Karpas-422 (cell line): Measurements from ENCODE around the gene CES4A. TPM values are rescaled to one million over a fixed set of nuclear protein-coding genes. Genes with fewer than 3 reads are reported as not detected.

Source experiments
- DNase-seq: peaks from one replicate; pipeline ENCODE4 v3.0.0-alpha.2; 2015
- H2AFZ ChIP-seq: fragments of 200-600 bp; sonication (generic); 2 replicates; pipeline ENCODE4 v1.6.1; 2014; ENCODE audit warnings: antibody characterized with exemption, low read length, mixed read lengths
- H3K27ac ChIP-seq: fragments of 200-600 bp; sonication (generic); 2 replicates; pipeline ENCODE4 v1.5.1; 2014; ENCODE audit warnings: mild to moderate bottlenecking, low read length, moderate library complexity
- H3K27me3 ChIP-seq: fragments of 200-600 bp; sonication (generic); 2 replicates; pipeline ENCODE4 v1.6.1; 2014; ENCODE audit warnings: low read length, mixed read lengths
- H3K36me3 ChIP-seq: fragments of 200-600 bp; sonication (generic); 2 replicates; pipeline ENCODE4 v1.6.1; 2014; ENCODE audit warnings: low read length, mixed read lengths; ENCODE audit not compliant: insufficient read depth
- H3K4me1 ChIP-seq: fragments of 200-600 bp; sonication (generic); 2 replicates; pipeline ENCODE4 v1.6.1; 2014; ENCODE audit warnings: mild to moderate bottlenecking, low read length, mixed read lengths
- H3K4me2 ChIP-seq: fragments of 200-600 bp; sonication (generic); 2 replicates; pipeline ENCODE4 v1.6.1; 2014; ENCODE audit warnings: low read length, low read depth, mild to moderate bottlenecking; ENCODE audit not compliant: poor library complexity, severe bottlenecking
- H3K4me3 ChIP-seq: fragments of 200-600 bp; sonication (generic); 2 replicates; pipeline ENCODE4 v1.5.1; 2014; ENCODE audit warnings: mild to moderate bottlenecking, antibody characterized with exemption, low read length, mixed read lengths
- H3K79me2 ChIP-seq: fragments of 200-600 bp; sonication (generic); 2 replicates; pipeline ENCODE4 v1.6.1; 2014; ENCODE audit warnings: mild to moderate bottlenecking, low read length, mixed read lengths
- H3K9ac ChIP-seq: fragments of 200-600 bp; sonication (generic); 2 replicates; pipeline ENCODE4 v1.6.0; 2014; ENCODE audit warnings: low read length
- H3K9me2 ChIP-seq: fragments of 200-600 bp; sonication (generic), shearing (Covaris generic); replicated peaks from 2 replicates; pipeline ENCODE4 v1.6.0; 2014; ENCODE audit warnings: mild to moderate bottlenecking, low read length, moderate library complexity; ENCODE audit not compliant: insufficient read depth
- H3K9me3 ChIP-seq: fragments of 300-700, 200-600 bp; sonication (generic); 2 replicates; pipeline ENCODE4 v1.6.1; 2014; ENCODE audit warnings: low read length, mixed read lengths
- H4K20me1 ChIP-seq: fragments of 200-600 bp; sonication (generic); 2 replicates; pipeline ENCODE4 v1.6.1; 2014; ENCODE audit warnings: mild to moderate bottlenecking, antibody characterized with exemption, low read length, low read depth; ENCODE audit not compliant: insufficient read depth
- total RNA-seq: library from RNA; depleted of rRNA; stranded (reverse); fragments of >200 nt; shearing (Covaris generic); gene quantifications from 2 replicates; pipeline ENCODE4 v1.2.3, GENCODE V29; 2014; ENCODE audit warnings: low replicate concordance

The CES4A gene
- total RNA-seq, 1 experiment from 2014 or later: not detected

DNA sequence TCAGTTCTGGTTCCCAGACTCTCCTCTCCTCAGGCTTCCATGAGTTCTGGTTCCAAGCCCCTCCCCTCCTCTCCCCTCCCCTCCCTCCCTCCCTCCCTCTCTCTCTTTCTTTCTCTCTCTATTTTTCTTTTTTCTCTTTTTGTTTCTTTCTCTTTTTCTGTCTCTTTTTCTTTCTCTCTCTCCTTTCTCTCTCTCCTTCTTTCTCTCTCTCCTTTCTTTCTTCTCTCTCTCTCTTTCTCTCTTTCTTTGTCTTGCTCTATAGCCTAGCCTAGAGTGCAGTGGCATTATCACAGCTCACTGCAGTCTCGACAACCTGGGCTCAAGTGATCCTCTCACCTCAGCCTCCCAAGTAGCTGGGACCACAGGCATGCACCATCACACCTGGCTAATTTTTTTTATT lies 28.1 kb upstream of the CES4A start:
- no peaks in the 10 kb centered on the region for H3K9me3 ChIP-seq

DNA sequence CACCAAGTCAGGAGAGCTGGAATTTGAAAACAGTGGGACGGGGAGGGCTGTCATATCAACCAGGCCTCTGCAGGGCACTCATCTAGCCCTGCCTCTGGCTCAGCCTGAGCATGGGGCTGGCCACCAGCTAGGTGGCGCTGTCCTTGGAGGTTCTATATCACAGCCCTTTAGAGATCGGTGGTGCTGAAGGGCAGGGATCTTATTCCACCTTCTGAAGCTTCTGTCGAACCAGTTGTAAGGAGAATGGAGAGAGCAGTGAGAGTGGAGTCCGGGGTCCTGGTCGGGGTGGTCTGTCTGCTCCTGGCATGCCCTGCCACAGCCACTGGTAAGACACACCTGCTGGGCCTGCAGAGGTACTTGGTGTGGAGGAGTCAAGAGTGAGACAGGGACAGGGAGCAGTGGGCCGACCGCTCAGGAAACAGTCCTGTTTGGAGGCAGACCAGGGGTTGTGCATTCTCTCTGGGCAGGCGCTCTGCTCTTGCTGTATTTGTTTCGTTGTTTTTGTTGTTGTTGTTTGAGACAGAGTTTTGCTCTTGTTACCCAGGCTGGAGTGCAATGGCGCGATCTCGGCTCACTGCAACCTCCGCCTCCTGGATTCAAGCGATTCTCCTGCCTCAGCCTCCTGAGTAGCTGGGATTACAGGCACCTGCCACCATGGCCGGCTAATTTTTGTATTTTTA lies 27.2 kb upstream of the CES4A start, which contains the start of gene CES3:
CES3 (plus strand) TSS at position 202 of the 680 bp plus-strand sequence; CDS start at position 244, 42 bp downstream.
- no peaks in the 10 kb centered on the region for H3K9me3 ChIP-seq
- H3K27ac ChIP-seq: peak within 1 kb of the TSS; percentile 69
- H3K4me2 ChIP-seq: peak within 1 kb of the TSS; percentile 84
- H4K20me1 ChIP-seq: no peaks in the 10 kb centered on the region
- DNase-seq: peak; percentile 94
- peak within 1 kb of the TSS; percentile 92; the same call in 1 of the 2 replicates for H2AFZ ChIP-seq
- H3K27me3 ChIP-seq: no peaks in the 10 kb centered on the region
- H3K4me1 ChIP-seq: peaks cover 9% of the 10 kb centered on the region
- peak within 1 kb of the TSS; percentile 83 for H3K9ac ChIP-seq
- H3K79me2 ChIP-seq: peaks cover 9% of the 10 kb centered on the region; the same call in 1 of the 2 replicates
- no peaks in the 10 kb centered on the region for H3K36me3 ChIP-seq
- H3K4me3 ChIP-seq: peak within 1 kb of the TSS; percentile 89
- H3K9me2 ChIP-seq: no peaks in the 10 kb centered on the region

More for the DNA sequence above, 28.1 kb upstream of the CES4A start:
- H4K20me1 ChIP-seq: no peaks in the 10 kb centered on the region
- H3K4me1 ChIP-seq: peaks cover 9% of the 10 kb centered on the region
- DNase-seq: no peak
- no peaks in the 10 kb centered on the region for H3K9me2 ChIP-seq
- H3K4me2 ChIP-seq: no peak overlapping the region
- no peak overlapping the region for H3K27ac ChIP-seq
- H3K4me3 ChIP-seq: no peak overlapping the region
- no peak overlapping the region for H3K9ac ChIP-seq
- no peak overlapping the region for H2AFZ ChIP-seq
- no peaks in the 10 kb centered on the region for H3K36me3 ChIP-seq
- H3K27me3 ChIP-seq: no peaks in the 10 kb centered on the region
- peaks cover 9% of the 10 kb centered on the region; the same call in 1 of the 2 replicates for H3K79me2 ChIP-seq

DNA sequence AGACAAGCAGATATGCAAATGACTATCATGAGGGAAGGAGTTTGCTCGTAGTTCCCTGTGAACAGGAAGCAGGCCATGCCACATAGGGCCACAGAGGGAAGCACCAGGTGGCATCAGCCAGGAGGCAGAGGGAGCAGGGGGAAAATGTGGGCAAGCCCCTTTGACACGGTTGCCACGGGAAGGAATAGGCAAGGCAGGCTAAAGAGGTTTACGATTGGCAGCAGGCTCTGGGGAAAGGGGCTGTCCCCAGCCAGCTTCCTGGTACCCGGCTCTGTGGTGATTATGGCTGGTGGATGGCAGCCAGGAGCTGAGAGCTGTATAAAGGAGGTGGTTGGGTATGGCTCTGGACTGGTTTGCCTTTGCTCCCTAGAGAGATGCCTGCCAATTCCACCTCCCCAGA lies 26.5 kb upstream of the CES4A start:
- Histone ChIP-seq H2AFZ (peak overlapping the region; percentile 84; the same call in 1 of the 2 replicates), H3K36me3 (no peaks in the 10 kb centered on the region), H3K9me3 (no peaks in the 10 kb centered on the region), H3K9ac (peak overlapping the region; percentile 83), H3K27ac (peak overlapping the region; percentile 69), H3K27me3 (no peaks in the 10 kb centered on the region), H3K4me2 (peak overlapping the region; percentile 84), H3K79me2 (peaks cover 9% of the 10 kb centered on the region; the same call in 1 of the 2 replicates), H4K20me1 (no peaks in the 10 kb centered on the region), H3K9me2 (no peaks in the 10 kb centered on the region), H3K4me1 (peaks cover 9% of the 10 kb centered on the region), H3K4me3 (peak overlapping the region; percentile 89)
- peak; percentile 69 for DNase-seq

DNA sequence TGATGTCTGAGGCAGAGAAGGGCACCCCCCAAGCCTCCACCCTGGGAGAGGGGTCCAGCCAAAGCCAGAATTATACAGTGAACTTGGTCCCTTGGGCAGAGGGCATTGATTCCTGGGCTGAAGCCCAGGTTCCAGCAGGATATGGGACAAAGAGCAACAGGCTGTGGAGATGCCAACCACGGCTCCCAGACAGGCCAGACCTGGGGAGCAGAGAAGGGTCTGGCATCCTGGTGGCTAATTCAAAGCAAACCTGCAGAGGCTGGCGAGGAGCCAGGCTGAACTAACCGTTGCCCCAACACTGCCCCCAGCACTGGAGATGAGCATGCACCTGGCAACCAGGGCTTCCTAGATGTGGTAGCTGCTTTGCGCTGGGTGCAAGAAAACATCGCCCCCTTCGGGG lies 24.3 kb upstream of the CES4A start:
- H3K9me3 ChIP-seq: no peaks in the 10 kb centered on the region
- no peaks in the 10 kb centered on the region for H3K36me3 ChIP-seq
- H3K27ac ChIP-seq: no peak overlapping the region
- peaks cover 9% of the 10 kb centered on the region; the same call in 1 of the 2 replicates for H3K79me2 ChIP-seq
- no peak overlapping the region for H3K9ac ChIP-seq
- H3K4me1 ChIP-seq: peaks cover 9% of the 10 kb centered on the region
- H3K4me2 ChIP-seq: no peak overlapping the region
- DNase-seq: no peak
- no peaks in the 10 kb centered on the region for H3K27me3 ChIP-seq
- H3K4me3 ChIP-seq: no peak overlapping the region
- H2AFZ ChIP-seq: no peak overlapping the region
- H3K9me2 ChIP-seq: no peaks in the 10 kb centered on the region
- H4K20me1 ChIP-seq: no peaks in the 10 kb centered on the region

DNA sequence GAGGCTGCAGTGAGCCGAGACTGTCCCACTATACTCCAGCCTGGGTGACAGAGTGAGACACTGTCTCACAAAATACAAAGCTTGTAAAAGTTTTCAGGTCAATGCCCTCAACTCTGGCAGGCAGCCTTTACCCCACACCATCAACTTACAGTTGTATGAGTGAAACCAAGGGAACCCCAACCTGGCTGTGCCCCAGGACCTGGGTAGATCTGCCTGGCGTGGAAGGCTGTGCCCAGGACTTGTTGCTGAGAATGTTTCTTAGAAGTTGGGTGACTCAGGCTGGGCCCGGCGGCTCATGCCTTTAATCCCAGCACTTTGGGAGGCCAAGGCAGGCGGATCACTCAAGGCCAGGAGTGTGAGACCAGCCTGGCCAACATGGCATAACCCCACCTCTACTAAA lies 19.5 kb upstream of the CES4A start:
- H2AFZ ChIP-seq: no peak overlapping the region
- no peaks in the 10 kb centered on the region for H3K9me2 ChIP-seq
- no peaks in the 10 kb centered on the region for H3K27me3 ChIP-seq
- H3K79me2 ChIP-seq: no peaks in the 10 kb centered on the region
- no peak overlapping the region for H3K4me2 ChIP-seq
- H3K36me3 ChIP-seq: no peaks in the 10 kb centered on the region
- H3K4me3 ChIP-seq: no peak overlapping the region
- no peaks in the 10 kb centered on the region for H3K9me3 ChIP-seq
- DNase-seq: no peak
- no peaks in the 10 kb centered on the region for H3K4me1 ChIP-seq
- H4K20me1 ChIP-seq: no peaks in the 10 kb centered on the region
- H3K9ac ChIP-seq: no peak overlapping the region
- H3K27ac ChIP-seq: no peak overlapping the region

DNA sequence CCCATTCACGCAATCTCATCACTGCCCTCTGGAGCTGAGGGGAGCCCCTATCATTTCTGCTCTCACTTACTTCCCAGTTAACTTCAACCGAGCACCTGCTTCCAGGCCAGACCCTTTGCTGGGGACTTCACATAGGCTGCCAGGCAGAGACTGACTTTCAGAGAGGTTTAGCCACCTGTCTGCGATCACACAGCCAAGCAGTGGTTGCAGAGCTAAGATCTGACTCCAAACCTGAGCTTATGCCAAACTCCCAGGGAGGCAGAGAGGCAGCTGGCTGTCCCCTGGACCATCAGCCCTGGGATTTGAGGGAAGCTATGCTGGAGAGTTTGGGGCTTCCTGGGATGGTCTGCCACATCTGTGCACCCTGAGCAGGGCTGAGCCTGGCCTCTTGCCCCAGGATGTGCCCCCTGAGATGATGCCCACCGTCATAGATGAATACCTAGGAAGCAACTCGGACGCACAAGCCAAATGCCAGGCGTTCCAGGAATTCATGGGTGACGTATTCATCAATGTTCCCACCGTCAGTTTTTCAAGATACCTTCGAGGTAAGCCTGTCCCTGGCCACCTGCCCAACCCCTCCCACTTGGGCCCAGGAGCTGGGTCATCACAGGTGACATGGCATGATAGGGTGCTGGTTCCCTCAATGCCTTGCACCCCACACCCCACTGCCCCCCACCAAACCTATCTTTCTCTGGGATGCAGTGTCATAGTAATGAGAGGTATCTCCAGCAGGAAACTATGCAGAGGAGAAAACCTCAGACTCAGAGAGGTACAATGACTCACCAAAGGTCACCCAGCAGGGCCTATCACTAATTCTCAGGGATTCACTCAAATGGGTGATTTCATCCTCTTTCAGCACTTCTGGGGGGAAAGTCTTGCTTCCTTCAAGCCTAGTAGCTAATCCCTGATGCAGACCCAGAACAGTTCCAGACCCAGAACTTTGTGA lies 17.3 kb upstream of the CES4A start:
- Histone ChIP-seq H3K9ac (no peak overlapping the region), H3K27ac (no peak overlapping the region), H3K9me3 (no peaks in the 10 kb centered on the region), H2AFZ (no peak overlapping the region), H4K20me1 (no peaks in the 10 kb centered on the region), H3K4me2 (no peak overlapping the region), H3K79me2 (no peaks in the 10 kb centered on the region), H3K9me2 (no peaks in the 10 kb centered on the region), H3K4me1 (no peaks in the 10 kb centered on the region), H3K27me3 (no peaks in the 10 kb centered on the region), H3K36me3 (no peaks in the 10 kb centered on the region), H3K4me3 (no peak overlapping the region)
- no peak for DNase-seq

DNA sequence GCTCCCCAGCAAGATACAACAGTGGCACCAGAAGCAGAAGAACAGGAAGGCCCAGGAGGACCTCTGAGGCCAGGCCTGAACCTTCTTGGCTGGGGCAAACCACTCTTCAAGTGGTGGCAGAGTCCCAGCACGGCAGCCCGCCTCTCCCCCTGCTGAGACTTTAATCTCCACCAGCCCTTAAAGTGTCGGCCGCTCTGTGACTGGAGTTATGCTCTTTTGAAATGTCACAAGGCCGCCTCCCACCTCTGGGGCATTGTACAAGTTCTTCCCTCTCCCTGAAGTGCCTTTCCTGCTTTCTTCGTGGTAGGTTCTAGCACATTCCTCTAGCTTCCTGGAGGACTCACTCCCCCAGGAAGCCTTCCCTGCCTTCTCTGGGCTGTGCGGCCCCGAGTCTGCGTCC lies 15.4 kb upstream of the CES4A start:
- Histone ChIP-seq H3K27me3 (no peaks in the 10 kb centered on the region), H3K4me1 (no peaks in the 10 kb centered on the region), H3K27ac (no peak overlapping the region), H2AFZ (no peak overlapping the region), H3K4me3 (no peak overlapping the region), H3K9ac (no peak overlapping the region), H3K36me3 (no peaks in the 10 kb centered on the region), H3K9me3 (no peaks in the 10 kb centered on the region), H3K4me2 (no peak overlapping the region), H4K20me1 (no peaks in the 10 kb centered on the region), H3K9me2 (no peaks in the 10 kb centered on the region), H3K79me2 (no peaks in the 10 kb centered on the region)
- no peak for DNase-seq

DNA sequence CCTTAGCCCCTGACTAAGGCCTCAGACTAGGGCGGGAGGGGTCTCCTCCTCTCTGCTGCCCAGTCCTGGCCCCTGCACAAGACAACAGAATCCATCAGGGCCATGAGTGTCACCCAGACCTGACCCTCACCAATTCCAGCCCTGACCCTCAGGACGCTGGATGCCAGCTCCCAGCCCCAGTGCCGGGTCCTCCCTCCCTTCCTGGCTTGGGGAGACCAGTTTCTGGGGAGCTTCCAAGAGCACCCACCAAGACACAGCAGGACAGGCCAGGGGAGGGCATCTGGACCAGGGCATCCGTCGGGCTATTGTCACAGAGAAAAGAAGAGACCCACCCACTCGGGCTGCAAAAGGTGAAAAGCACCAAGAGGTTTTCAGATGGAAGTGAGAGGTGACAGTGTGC lies 14.7 kb upstream of the CES4A start:
- Histone ChIP-seq H3K4me3 (no peak overlapping the region), H2AFZ (no peak overlapping the region), H3K9ac (no peak overlapping the region), H3K4me2 (no peak overlapping the region), H3K9me2 (no peaks in the 10 kb centered on the region), H3K27me3 (no peaks in the 10 kb centered on the region), H3K4me1 (no peaks in the 10 kb centered on the region; the same call in 1 of the 2 replicates), H3K9me3 (no peaks in the 10 kb centered on the region), H3K36me3 (no peaks in the 10 kb centered on the region), H3K79me2 (no peaks in the 10 kb centered on the region), H4K20me1 (no peaks in the 10 kb centered on the region), H3K27ac (no peak overlapping the region)
- DNase-seq: no peak
